PFSK-1 (cell line): Measurements from ENCODE around the gene NAA40.

Experiments
- POLR2AphosphoS5 ChIP-seq: IDR thresholded peaks from 2 replicates; pipeline ENCODE4 v1.6.1; 2012; ENCODE audit warnings: low read depth, mild to moderate bottlenecking, control low read depth, low read length, moderate library complexity
- SIN3A ChIP-seq: IDR thresholded peaks from 2 replicates; pipeline ENCODE4 v1.6.1; 2012; ENCODE audit warnings: mild to moderate bottlenecking, low read length, moderate library complexity, borderline replicate concordance; ENCODE audit not compliant: insufficient read depth
- TAF1 ChIP-seq: IDR thresholded peaks from 2 replicates; pipeline ENCODE4 v1.6.1; 2012; ENCODE audit warnings: low read length, control low read depth, borderline replicate concordance; ENCODE audit not compliant: insufficient read depth
- TF ChIP-seq, protein P1 (sequence below), 2 experiments: IDR thresholded peaks; 2 replicates each; pipeline versions ENCODE4 v1.6.1 to v1.8.0; 2011 to 2012; ENCODE audit warnings: low read depth in 2 of 2, low read length in 2 of 2, control low read depth in 1 of 2, inconsistent platforms in 1 of 2, mild to moderate bottlenecking in 1 of 2, moderate library complexity in 1 of 2; ENCODE audit not compliant: insufficient read depth in 1 of 2

DNA sequence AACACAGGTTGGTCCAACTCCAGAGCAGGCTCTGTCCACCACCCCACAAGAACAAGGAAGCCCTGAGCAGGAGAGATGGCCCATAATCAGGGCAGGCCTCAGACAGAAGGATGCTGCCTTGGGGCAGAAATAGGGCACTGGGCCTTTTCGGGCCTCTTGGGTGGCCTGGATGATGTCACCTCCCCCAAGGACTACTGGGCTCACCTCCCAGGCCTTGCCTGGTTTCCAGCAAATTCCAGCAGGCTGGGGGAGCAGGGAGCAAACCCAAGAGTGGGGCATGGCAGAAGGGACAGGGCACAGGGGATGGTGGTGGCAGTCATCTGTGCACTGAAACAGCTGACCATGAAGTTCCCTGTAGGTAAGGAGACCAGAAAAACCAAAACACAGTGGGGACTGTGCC is 5.3 kb upstream of the NAA40 start:
- TF ChIP-seq, protein P1, sequence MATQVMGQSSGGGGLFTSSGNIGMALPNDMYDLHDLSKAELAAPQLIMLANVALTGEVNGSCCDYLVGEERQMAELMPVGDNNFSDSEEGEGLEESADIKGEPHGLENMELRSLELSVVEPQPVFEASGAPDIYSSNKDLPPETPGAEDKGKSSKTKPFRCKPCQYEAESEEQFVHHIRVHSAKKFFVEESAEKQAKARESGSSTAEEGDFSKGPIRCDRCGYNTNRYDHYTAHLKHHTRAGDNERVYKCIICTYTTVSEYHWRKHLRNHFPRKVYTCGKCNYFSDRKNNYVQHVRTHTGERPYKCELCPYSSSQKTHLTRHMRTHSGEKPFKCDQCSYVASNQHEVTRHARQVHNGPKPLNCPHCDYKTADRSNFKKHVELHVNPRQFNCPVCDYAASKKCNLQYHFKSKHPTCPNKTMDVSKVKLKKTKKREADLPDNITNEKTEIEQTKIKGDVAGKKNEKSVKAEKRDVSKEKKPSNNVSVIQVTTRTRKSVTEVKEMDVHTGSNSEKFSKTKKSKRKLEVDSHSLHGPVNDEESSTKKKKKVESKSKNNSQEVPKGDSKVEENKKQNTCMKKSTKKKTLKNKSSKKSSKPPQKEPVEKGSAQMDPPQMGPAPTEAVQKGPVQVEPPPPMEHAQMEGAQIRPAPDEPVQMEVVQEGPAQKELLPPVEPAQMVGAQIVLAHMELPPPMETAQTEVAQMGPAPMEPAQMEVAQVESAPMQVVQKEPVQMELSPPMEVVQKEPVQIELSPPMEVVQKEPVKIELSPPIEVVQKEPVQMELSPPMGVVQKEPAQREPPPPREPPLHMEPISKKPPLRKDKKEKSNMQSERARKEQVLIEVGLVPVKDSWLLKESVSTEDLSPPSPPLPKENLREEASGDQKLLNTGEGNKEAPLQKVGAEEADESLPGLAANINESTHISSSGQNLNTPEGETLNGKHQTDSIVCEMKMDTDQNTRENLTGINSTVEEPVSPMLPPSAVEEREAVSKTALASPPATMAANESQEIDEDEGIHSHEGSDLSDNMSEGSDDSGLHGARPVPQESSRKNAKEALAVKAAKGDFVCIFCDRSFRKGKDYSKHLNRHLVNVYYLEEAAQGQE (IDR thresholded peaks at IDR 0.05; ENCODE audit: insufficient read depth in 1 of 2, low read depth in 2 of 2, low read length in 2 of 2), result no peak
- no peak for TF ChIP-seq POLR2AphosphoS5
- no peak for TF ChIP-seq SIN3A
- TF ChIP-seq TAF1, result no peak
